ENCODE data around the gene MYO1D.

The MYO1D gene

GRCh38 chr17:32461853-32462617 lies 414.9 kb downstream of the MYO1D start:
- Histone ChIP-seq H2BK5ac (ENCODE audit: low read length) (no peak overlapping the region), H3K27ac (ENCODE audit: low read depth, low read length) (no peak overlapping the region), H2AK5ac (ENCODE audit: low read length) (no peak overlapping the region), H4K8ac (ENCODE audit: low read depth, low read length) (no peak overlapping the region), H3K4me1 (ENCODE audit: control insufficient read depth, low read depth, low read length) (no peaks in the 10 kb centered on the region), H3K56ac (ENCODE audit: low read length) (no peak overlapping the region), H3K4me3 (ENCODE audit: low read length) (no peak overlapping the region), H3K4me2 (ENCODE audit: low read length) (no peak overlapping the region), H2BK120ac (ENCODE audit: low read depth, low read length) (no peak overlapping the region), H3K18ac (ENCODE audit: low read length) (no peak overlapping the region), H3K4ac (ENCODE audit: low read depth, low read length) (no peak overlapping the region), H3K23ac (ENCODE audit: low read length) (no peak overlapping the region), H3K79me2 (ENCODE audit: control insufficient read depth, insufficient read depth, low read length) (peaks cover 8% of the 10 kb centered on the region), H3K36me3 (ENCODE audit: control insufficient read depth, insufficient read depth, low read length) (peaks cover 9% of the 10 kb centered on the region), H3K79me1 (ENCODE audit: low read length) (peaks cover 7% of the 10 kb centered on the region), H2BK15ac (replicated peaks; ENCODE audit: low read depth) (no peak overlapping the region), H3K27me3 (ENCODE audit: insufficient read depth, low read length, poor library complexity) (no peaks in the 10 kb centered on the region), H4K5ac (ENCODE audit: low read length) (no peak overlapping the region), H3K9ac (ENCODE audit: low read length) (no peak overlapping the region)
- no CpG with 5 or more reads among the region's 1 CpG for WGBS (ENCODE audit: extremely low coverage, insufficient coverage, low lambda C conversion rate)
- DNase-seq: peak; percentile 75

- Histone ChIP-seq H3K9ac (ENCODE audit: low read length) (no peak overlapping the region), H3K4me1 (ENCODE audit: control insufficient read depth, low read depth, low read length) (no peaks in the 10 kb centered on the region), H4K5ac (ENCODE audit: low read length) (no peak overlapping the region), H2BK120ac (ENCODE audit: low read depth, low read length) (no peak overlapping the region), H3K23ac (ENCODE audit: low read length) (no peak overlapping the region), H2AK5ac (ENCODE audit: low read length) (no peak overlapping the region), H3K56ac (ENCODE audit: low read length) (no peak overlapping the region), H2BK5ac (ENCODE audit: low read length) (no peak overlapping the region), H3K18ac (ENCODE audit: low read length) (no peak overlapping the region), H3K27me3 (ENCODE audit: insufficient read depth, low read length, poor library complexity) (no peaks in the 10 kb centered on the region), H3K27ac (ENCODE audit: low read depth, low read length) (no peak overlapping the region), H4K8ac (ENCODE audit: low read depth, low read length) (no peak overlapping the region), H3K4ac (ENCODE audit: low read depth, low read length) (no peak overlapping the region), H3K4me2 (ENCODE audit: low read length) (no peak overlapping the region), H3K36me3 (ENCODE audit: control insufficient read depth, insufficient read depth, low read length) (peaks cover 9% of the 10 kb centered on the region), H3K79me2 (ENCODE audit: control insufficient read depth, insufficient read depth, low read length) (peaks cover 8% of the 10 kb centered on the region), H3K79me1 (ENCODE audit: low read length) (peaks cover 7% of the 10 kb centered on the region), H2BK15ac (replicated peaks; ENCODE audit: low read depth) (no peak overlapping the region), H3K4me3 (ENCODE audit: low read length) (no peak overlapping the region)
- no CpG with 5 or more reads among the region's 4 CpGs for WGBS (ENCODE audit: extremely low coverage, insufficient coverage, low lambda C conversion rate)
- no peak for DNase-seq
Observed at GRCh38 chr17:32461498-32461852, 415.4 kb downstream of the MYO1D start.

DNA sequence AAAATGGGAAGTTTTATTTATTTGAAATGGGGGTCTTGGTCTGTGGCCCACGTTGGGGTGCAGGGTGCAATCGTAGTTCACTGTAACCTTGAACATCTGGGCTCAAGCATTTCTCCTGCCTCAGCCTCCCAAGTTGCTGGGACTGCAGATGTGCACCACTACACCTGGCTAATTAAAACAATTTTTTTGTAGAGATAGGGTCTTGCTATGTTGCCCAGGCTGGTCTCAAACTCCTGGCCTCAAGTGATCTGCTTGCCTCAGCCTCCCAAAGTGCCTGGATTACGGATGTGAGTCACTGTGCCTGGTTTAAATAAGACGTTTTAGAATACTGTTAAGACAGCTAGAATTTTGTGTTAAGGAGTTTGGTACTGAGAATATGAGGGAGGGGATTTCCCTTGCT lies 416.9 kb downstream of the MYO1D start:
- H3K79me1 ChIP-seq (ENCODE audit: low read length): peaks cover 7% of the 10 kb centered on the region
- peaks cover 10% of the 10 kb centered on the region for H3K36me3 ChIP-seq (ENCODE audit: control insufficient read depth, insufficient read depth, low read length)
- no CpG with 5 or more reads among the region's 4 CpGs for WGBS (ENCODE audit: extremely low coverage, insufficient coverage, low lambda C conversion rate)
- no peak overlapping the region for H2BK120ac ChIP-seq (ENCODE audit: low read depth, low read length)
- H2AK5ac ChIP-seq (ENCODE audit: low read length): no peak overlapping the region
- H3K4me2 ChIP-seq (ENCODE audit: low read length): no peak overlapping the region
- no peak overlapping the region for H2BK5ac ChIP-seq (ENCODE audit: low read length)
- H3K4ac ChIP-seq (ENCODE audit: low read depth, low read length): no peak overlapping the region
- no peak overlapping the region for H3K4me3 ChIP-seq (ENCODE audit: low read length)
- H3K27ac ChIP-seq (ENCODE audit: low read depth, low read length): no peak overlapping the region
- H3K23ac ChIP-seq (ENCODE audit: low read length): no peak overlapping the region
- H3K79me2 ChIP-seq (ENCODE audit: control insufficient read depth, insufficient read depth, low read length): peaks cover 9% of the 10 kb centered on the region
- H3K4me1 ChIP-seq (ENCODE audit: control insufficient read depth, low read depth, low read length): no peaks in the 10 kb centered on the region
- no peak overlapping the region for H2BK15ac ChIP-seq (replicated peaks; ENCODE audit: low read depth)
- no peaks in the 10 kb centered on the region for H3K27me3 ChIP-seq (ENCODE audit: insufficient read depth, low read length, poor library complexity)
- no peak overlapping the region for H4K5ac ChIP-seq (ENCODE audit: low read length)
- DNase-seq: no peak
- no peak overlapping the region for H3K9ac ChIP-seq (ENCODE audit: low read length)
- no peak overlapping the region for H3K56ac ChIP-seq (ENCODE audit: low read length)
- no peak overlapping the region for H4K8ac ChIP-seq (ENCODE audit: low read depth, low read length)
- no peak overlapping the region for H3K18ac ChIP-seq (ENCODE audit: low read length)

DNA sequence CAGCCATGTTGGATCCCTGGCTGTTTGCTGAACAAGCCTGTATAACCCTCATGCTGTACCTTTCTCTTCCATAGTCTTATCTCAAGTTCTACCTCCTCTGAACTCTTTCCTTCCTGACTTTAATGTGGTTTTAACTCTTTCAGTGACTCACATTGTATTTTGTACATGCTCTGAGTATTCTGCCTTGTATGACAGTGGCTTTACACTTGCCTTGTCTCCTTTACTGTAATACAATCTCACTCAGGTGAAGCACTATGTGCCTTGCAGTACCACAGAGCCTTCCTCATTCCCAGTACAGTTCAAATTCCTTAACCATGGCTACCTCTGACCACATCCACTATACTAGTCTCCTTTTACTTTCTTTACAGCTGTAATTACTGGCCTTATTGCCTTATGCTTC lies 418.6 kb downstream of the MYO1D start:
- no peak overlapping the region for H3K23ac ChIP-seq (ENCODE audit: low read length)
- H4K5ac ChIP-seq (ENCODE audit: low read length): no peak overlapping the region
- no peak overlapping the region for H3K56ac ChIP-seq (ENCODE audit: low read length)
- H3K4me2 ChIP-seq (ENCODE audit: low read length): no peak overlapping the region
- no peaks in the 10 kb centered on the region for H3K4me1 ChIP-seq (ENCODE audit: control insufficient read depth, low read depth, low read length)
- H3K18ac ChIP-seq (ENCODE audit: low read length): no peak overlapping the region
- no peak overlapping the region for H4K8ac ChIP-seq (ENCODE audit: low read depth, low read length)
- H2BK120ac ChIP-seq (ENCODE audit: low read depth, low read length): no peak overlapping the region
- H3K79me1 ChIP-seq (ENCODE audit: low read length): peaks cover 5% of the 10 kb centered on the region
- no peak overlapping the region for H2BK15ac ChIP-seq (replicated peaks; ENCODE audit: low read depth)
- no peak overlapping the region for H3K4ac ChIP-seq (ENCODE audit: low read depth, low read length)
- DNase-seq: no peak
- no peak overlapping the region for H2AK5ac ChIP-seq (ENCODE audit: low read length)
- H2BK5ac ChIP-seq (ENCODE audit: low read length): no peak overlapping the region
- no peak overlapping the region for H3K4me3 ChIP-seq (ENCODE audit: low read length)
- H3K36me3 ChIP-seq (ENCODE audit: control insufficient read depth, insufficient read depth, low read length): peaks cover 14% of the 10 kb centered on the region
- H3K79me2 ChIP-seq (ENCODE audit: control insufficient read depth, insufficient read depth, low read length): peaks cover 11% of the 10 kb centered on the region
- no peak overlapping the region for H3K27ac ChIP-seq (ENCODE audit: low read depth, low read length)
- H3K9ac ChIP-seq (ENCODE audit: low read length): no peak overlapping the region
- H3K27me3 ChIP-seq (ENCODE audit: insufficient read depth, low read length, poor library complexity): no peaks in the 10 kb centered on the region

GRCh38 chr17:32453370-32453769 lies 423.6 kb downstream of the MYO1D start:
- Histone ChIP-seq H3K27ac (ENCODE audit: low read depth, low read length) (no peak overlapping the region), H3K4me1 (ENCODE audit: control insufficient read depth, low read depth, low read length) (no peaks in the 10 kb centered on the region), H3K36me3 (ENCODE audit: control insufficient read depth, insufficient read depth, low read length) (peaks cover 9% of the 10 kb centered on the region), H3K27me3 (ENCODE audit: insufficient read depth, low read length, poor library complexity) (no peaks in the 10 kb centered on the region), H3K56ac (ENCODE audit: low read length) (no peak overlapping the region), H4K5ac (ENCODE audit: low read length) (no peak overlapping the region), H3K9ac (ENCODE audit: low read length) (no peak overlapping the region), H3K4ac (ENCODE audit: low read depth, low read length) (no peak overlapping the region), H3K4me2 (ENCODE audit: low read length) (no peak overlapping the region), H2BK15ac (replicated peaks; ENCODE audit: low read depth) (no peak overlapping the region), H3K4me3 (ENCODE audit: low read length) (no peak overlapping the region), H2BK5ac (ENCODE audit: low read length) (no peak overlapping the region), H3K79me2 (ENCODE audit: control insufficient read depth, insufficient read depth, low read length) (peaks cover 11% of the 10 kb centered on the region), H3K18ac (ENCODE audit: low read length) (no peak overlapping the region), H3K23ac (ENCODE audit: low read length) (no peak overlapping the region), H3K79me1 (ENCODE audit: low read length) (peaks cover 3% of the 10 kb centered on the region), H2AK5ac (ENCODE audit: low read length) (no peak overlapping the region), H4K8ac (ENCODE audit: low read depth, low read length) (no peak overlapping the region), H2BK120ac (ENCODE audit: low read depth, low read length) (no peak overlapping the region)
- DNase-seq: no peak
- WGBS (ENCODE audit: extremely low coverage, insufficient coverage, low lambda C conversion rate): no CpG with 5 or more reads among the region's 2 CpGs

DNA sequence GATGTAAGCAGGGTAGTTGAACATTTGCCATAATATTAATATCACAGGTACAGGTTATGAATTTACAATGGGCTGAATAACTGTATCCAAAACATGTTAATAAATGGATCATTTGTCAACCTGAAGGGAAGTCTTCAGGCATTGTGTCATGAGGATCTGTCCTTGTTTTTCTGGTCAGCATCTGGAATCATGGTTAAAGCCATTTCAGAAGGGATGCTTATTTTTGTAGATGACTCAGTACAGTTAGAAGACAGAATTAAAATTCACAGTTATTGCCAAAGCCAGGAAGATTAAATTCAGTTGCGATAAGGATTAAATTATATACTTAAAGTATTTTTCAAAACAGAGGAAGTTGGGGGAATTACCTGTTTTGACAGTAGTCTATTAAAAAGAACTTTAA lies 424.6 kb downstream of the MYO1D start:
- Histone ChIP-seq H3K79me1 (ENCODE audit: low read length) (peaks cover 3% of the 10 kb centered on the region), H3K4ac (ENCODE audit: low read depth, low read length) (no peak overlapping the region), H2AK5ac (ENCODE audit: low read length) (no peak overlapping the region), H4K8ac (ENCODE audit: low read depth, low read length) (no peak overlapping the region), H4K5ac (ENCODE audit: low read length) (no peak overlapping the region), H2BK120ac (ENCODE audit: low read depth, low read length) (no peak overlapping the region), H3K18ac (ENCODE audit: low read length) (no peak overlapping the region), H3K56ac (ENCODE audit: low read length) (no peak overlapping the region), H3K27me3 (ENCODE audit: insufficient read depth, low read length, poor library complexity) (no peaks in the 10 kb centered on the region), H3K79me2 (ENCODE audit: control insufficient read depth, insufficient read depth, low read length) (peaks cover 12% of the 10 kb centered on the region), H2BK5ac (ENCODE audit: low read length) (no peak overlapping the region), H2BK15ac (replicated peaks; ENCODE audit: low read depth) (no peak overlapping the region), H3K27ac (ENCODE audit: low read depth, low read length) (no peak overlapping the region), H3K4me1 (ENCODE audit: control insufficient read depth, low read depth, low read length) (no peaks in the 10 kb centered on the region), H3K4me3 (ENCODE audit: low read length) (no peak overlapping the region), H3K9ac (ENCODE audit: low read length) (no peak overlapping the region), H3K4me2 (ENCODE audit: low read length) (no peak overlapping the region), H3K23ac (ENCODE audit: low read length) (no peak overlapping the region), H3K36me3 (ENCODE audit: control insufficient read depth, insufficient read depth, low read length) (peaks cover 8% of the 10 kb centered on the region)
- DNase-seq: no peak
- no CpG with 5 or more reads among the region's 1 CpG for WGBS (ENCODE audit: extremely low coverage, insufficient coverage, low lambda C conversion rate)
